ENCODE measurements around the gene SOHLH2. TPM values are rescaled to one million over a fixed set of nuclear protein-coding genes. Genes with fewer than 3 reads are reported as not detected.

Gene SOHLH2
- not detected in 2 replicates for total RNA-seq (2014; rRNA removed; shearing (Covaris generic); ENCODE audit: low replicate concordance)

- Histone ChIP-seq H3K36me3 (ENCODE audit: insufficient read depth, low read length) (no peaks in the 10 kb centered on the region), H3K4me1 (ENCODE audit: low read length) (no peaks in the 10 kb centered on the region), H3K9me3 (ENCODE audit: low read length) (no peaks in the 10 kb centered on the region), H2AFZ (ENCODE audit: low read length) (no peak within 1 kb of the TSS), H3K4me3 (ENCODE audit: low read length) (no peak within 1 kb of the TSS), H3K9me2 (replicated peaks; ENCODE audit: insufficient read depth, low read length) (no peaks in the 10 kb centered on the region), H3K79me2 (ENCODE audit: low read length) (no peaks in the 10 kb centered on the region), H4K20me1 (ENCODE audit: insufficient read depth, low read depth, low read length) (no peaks in the 10 kb centered on the region), H3K27me3 (ENCODE audit: low read length) (no peaks in the 10 kb centered on the region), H3K4me2 (ENCODE audit: low read depth, low read length, poor library complexity, severe bottlenecking) (no peak within 1 kb of the TSS), H3K9ac (ENCODE audit: low read length) (no peak within 1 kb of the TSS), H3K27ac (ENCODE audit: low read length) (no peak within 1 kb of the TSS)
- DNase-seq: no peak
Measured at GRCh38 chr13:36214163-36214921, at the start of gene SOHLH2. SOHLH2 (minus strand) TSS chr13:36214556; CDS start chr13:36214526, 30 bp downstream.

GRCh38 chr13:36261976-36262375 lies 47.6 kb upstream of the SOHLH2 start:
- Histone ChIP-seq H2AFZ (ENCODE audit: low read length) (no peak overlapping the region), H3K27ac (ENCODE audit: low read length) (no peak overlapping the region), H3K9me3 (ENCODE audit: low read length) (no peaks in the 10 kb centered on the region; the same call in 1 of the 2 replicates), H4K20me1 (ENCODE audit: insufficient read depth, low read depth, low read length) (no peaks in the 10 kb centered on the region), H3K27me3 (ENCODE audit: low read length) (no peaks in the 10 kb centered on the region), H3K9ac (ENCODE audit: low read length) (no peak overlapping the region), H3K4me1 (ENCODE audit: low read length) (no peaks in the 10 kb centered on the region), H3K9me2 (replicated peaks; ENCODE audit: insufficient read depth, low read length) (no peaks in the 10 kb centered on the region), H3K79me2 (ENCODE audit: low read length) (no peaks in the 10 kb centered on the region), H3K4me3 (ENCODE audit: low read length) (no peak overlapping the region), H3K4me2 (ENCODE audit: low read depth, low read length, poor library complexity, severe bottlenecking) (no peak overlapping the region), H3K36me3 (ENCODE audit: insufficient read depth, low read length) (no peaks in the 10 kb centered on the region)
- DNase-seq: no peak

- Histone ChIP-seq H3K4me1 (ENCODE audit: low read length) (no peaks in the 10 kb centered on the region), H4K20me1 (ENCODE audit: insufficient read depth, low read depth, low read length) (no peaks in the 10 kb centered on the region), H3K27me3 (ENCODE audit: low read length) (no peaks in the 10 kb centered on the region), H3K27ac (ENCODE audit: low read length) (no peak overlapping the region), H3K79me2 (ENCODE audit: low read length) (no peaks in the 10 kb centered on the region), H3K36me3 (ENCODE audit: insufficient read depth, low read length) (no peaks in the 10 kb centered on the region), H3K9me3 (ENCODE audit: low read length) (no peaks in the 10 kb centered on the region; the same call in 1 of the 2 replicates), H3K9me2 (replicated peaks; ENCODE audit: insufficient read depth, low read length) (no peaks in the 10 kb centered on the region), H3K4me2 (ENCODE audit: low read depth, low read length, poor library complexity, severe bottlenecking) (no peak overlapping the region), H3K4me3 (ENCODE audit: low read length) (no peak overlapping the region), H2AFZ (ENCODE audit: low read length) (no peak overlapping the region), H3K9ac (ENCODE audit: low read length) (no peak overlapping the region)
- DNase-seq: no peak
Measured at GRCh38 chr13:36261011-36261410, 46.7 kb upstream of the SOHLH2 start.

- Histone ChIP-seq H2AFZ (ENCODE audit: low read length) (no peak overlapping the region), H3K9me3 (ENCODE audit: low read length) (no peaks in the 10 kb centered on the region; the same call in 1 of the 2 replicates), H3K9me2 (replicated peaks; ENCODE audit: insufficient read depth, low read length) (no peaks in the 10 kb centered on the region), H3K4me1 (ENCODE audit: low read length) (no peaks in the 10 kb centered on the region), H3K36me3 (ENCODE audit: insufficient read depth, low read length) (no peaks in the 10 kb centered on the region), H3K4me2 (ENCODE audit: low read depth, low read length, poor library complexity, severe bottlenecking) (no peak overlapping the region), H3K27me3 (ENCODE audit: low read length) (no peaks in the 10 kb centered on the region), H3K79me2 (ENCODE audit: low read length) (no peaks in the 10 kb centered on the region), H3K9ac (ENCODE audit: low read length) (no peak overlapping the region), H3K4me3 (ENCODE audit: low read length) (no peak overlapping the region), H3K27ac (ENCODE audit: low read length) (no peak overlapping the region), H4K20me1 (ENCODE audit: insufficient read depth, low read depth, low read length) (no peaks in the 10 kb centered on the region)
- no peak for DNase-seq
Measured at GRCh38 chr13:36259361-36260137, 45.2 kb upstream of the SOHLH2 start.

GRCh38 chr13:36258831-36259230 lies 44.5 kb upstream of the SOHLH2 start:
- no peak overlapping the region for H3K27ac ChIP-seq (ENCODE audit: low read length)
- H3K4me3 ChIP-seq (ENCODE audit: low read length): no peak overlapping the region
- H4K20me1 ChIP-seq (ENCODE audit: insufficient read depth, low read depth, low read length): no peaks in the 10 kb centered on the region
- no peak overlapping the region for H3K9ac ChIP-seq (ENCODE audit: low read length)
- no peaks in the 10 kb centered on the region for H3K79me2 ChIP-seq (ENCODE audit: low read length)
- H3K9me2 ChIP-seq (replicated peaks; ENCODE audit: insufficient read depth, low read length): no peaks in the 10 kb centered on the region
- no peaks in the 10 kb centered on the region for H3K27me3 ChIP-seq (ENCODE audit: low read length)
- no peaks in the 10 kb centered on the region for H3K36me3 ChIP-seq (ENCODE audit: insufficient read depth, low read length)
- no peak overlapping the region for H3K4me2 ChIP-seq (ENCODE audit: low read depth, low read length, poor library complexity, severe bottlenecking)
- no peak overlapping the region for H2AFZ ChIP-seq (ENCODE audit: low read length)
- DNase-seq: no peak
- no peaks in the 10 kb centered on the region for H3K4me1 ChIP-seq (ENCODE audit: low read length)
- no peaks in the 10 kb centered on the region; the same call in 1 of the 2 replicates for H3K9me3 ChIP-seq (ENCODE audit: low read length)

GRCh38 chr13:36251526-36251925 lies 37.2 kb upstream of the SOHLH2 start:
- Histone ChIP-seq H3K9me3 (ENCODE audit: low read length) (no peaks in the 10 kb centered on the region), H2AFZ (ENCODE audit: low read length) (no peak overlapping the region), H3K4me2 (ENCODE audit: low read depth, low read length, poor library complexity, severe bottlenecking) (no peak overlapping the region), H3K27me3 (ENCODE audit: low read length) (no peaks in the 10 kb centered on the region), H3K79me2 (ENCODE audit: low read length) (no peaks in the 10 kb centered on the region), H3K4me1 (ENCODE audit: low read length) (no peaks in the 10 kb centered on the region), H4K20me1 (ENCODE audit: insufficient read depth, low read depth, low read length) (no peaks in the 10 kb centered on the region), H3K36me3 (ENCODE audit: insufficient read depth, low read length) (no peaks in the 10 kb centered on the region), H3K9me2 (replicated peaks; ENCODE audit: insufficient read depth, low read length) (no peaks in the 10 kb centered on the region), H3K27ac (ENCODE audit: low read length) (no peak overlapping the region), H3K9ac (ENCODE audit: low read length) (no peak overlapping the region), H3K4me3 (ENCODE audit: low read length) (no peak overlapping the region)
- no peak for DNase-seq

GRCh38 chr13:36251017-36251416 lies 36.7 kb upstream of the SOHLH2 start:
- Histone ChIP-seq H3K4me2 (ENCODE audit: low read depth, low read length, poor library complexity, severe bottlenecking) (no peak overlapping the region), H3K79me2 (ENCODE audit: low read length) (no peaks in the 10 kb centered on the region), H2AFZ (ENCODE audit: low read length) (no peak overlapping the region), H3K9me2 (replicated peaks; ENCODE audit: insufficient read depth, low read length) (no peaks in the 10 kb centered on the region), H4K20me1 (ENCODE audit: insufficient read depth, low read depth, low read length) (no peaks in the 10 kb centered on the region), H3K4me3 (ENCODE audit: low read length) (no peak overlapping the region), H3K4me1 (ENCODE audit: low read length) (no peaks in the 10 kb centered on the region), H3K27me3 (ENCODE audit: low read length) (no peaks in the 10 kb centered on the region), H3K9ac (ENCODE audit: low read length) (no peak overlapping the region), H3K9me3 (ENCODE audit: low read length) (no peaks in the 10 kb centered on the region), H3K36me3 (ENCODE audit: insufficient read depth, low read length) (no peaks in the 10 kb centered on the region), H3K27ac (ENCODE audit: low read length) (no peak overlapping the region)
- DNase-seq: no peak

GRCh38 chr13:36248700-36249099 lies 34.3 kb upstream of the SOHLH2 start:
- no peaks in the 10 kb centered on the region for H3K79me2 ChIP-seq (ENCODE audit: low read length)
- H3K4me3 ChIP-seq (ENCODE audit: low read length): no peak overlapping the region
- H3K36me3 ChIP-seq (ENCODE audit: insufficient read depth, low read length): no peaks in the 10 kb centered on the region
- H3K9ac ChIP-seq (ENCODE audit: low read length): no peak overlapping the region
- H3K27me3 ChIP-seq (ENCODE audit: low read length): no peaks in the 10 kb centered on the region
- no peak overlapping the region for H2AFZ ChIP-seq (ENCODE audit: low read length)
- H3K4me2 ChIP-seq (ENCODE audit: low read depth, low read length, poor library complexity, severe bottlenecking): no peak overlapping the region
- H3K9me2 ChIP-seq (replicated peaks; ENCODE audit: insufficient read depth, low read length): no peaks in the 10 kb centered on the region
- H3K4me1 ChIP-seq (ENCODE audit: low read length): no peaks in the 10 kb centered on the region
- no peaks in the 10 kb centered on the region for H4K20me1 ChIP-seq (ENCODE audit: insufficient read depth, low read depth, low read length)
- H3K27ac ChIP-seq (ENCODE audit: low read length): no peak overlapping the region
- no peak for DNase-seq
- H3K9me3 ChIP-seq (ENCODE audit: low read length): no peaks in the 10 kb centered on the region

All from Karpas-422 (cell line).